Measurements from ENCODE around the gene GPR142.
"Not testable (repeated sequence)": the region's sequence is repeated elsewhere in the genome, so short reads cannot be mapped to it uniquely, and the experiment has no call there.

The GPR142 gene

DNA sequence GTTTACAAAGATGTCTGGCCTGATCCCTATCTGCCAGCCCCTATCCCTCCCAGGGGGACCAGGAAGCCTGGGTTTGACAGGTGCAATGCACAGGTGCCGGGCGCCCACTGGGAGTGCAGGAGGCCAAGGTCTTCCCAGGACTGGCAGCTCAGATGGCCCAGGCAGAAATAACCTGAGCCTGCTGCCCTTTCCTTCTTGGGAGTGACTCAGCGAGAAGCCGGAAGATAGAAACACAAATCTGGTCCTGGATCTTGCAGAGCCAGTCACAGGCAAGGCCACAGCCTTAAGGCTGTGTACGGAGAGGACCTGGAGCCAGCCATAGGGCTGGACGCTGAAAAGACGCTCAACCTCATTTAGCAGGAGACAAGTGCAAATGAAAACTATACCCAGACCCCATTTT, 27.7 kb downstream of the GPR142 start:
- DNase-seq: no peak

DNA sequence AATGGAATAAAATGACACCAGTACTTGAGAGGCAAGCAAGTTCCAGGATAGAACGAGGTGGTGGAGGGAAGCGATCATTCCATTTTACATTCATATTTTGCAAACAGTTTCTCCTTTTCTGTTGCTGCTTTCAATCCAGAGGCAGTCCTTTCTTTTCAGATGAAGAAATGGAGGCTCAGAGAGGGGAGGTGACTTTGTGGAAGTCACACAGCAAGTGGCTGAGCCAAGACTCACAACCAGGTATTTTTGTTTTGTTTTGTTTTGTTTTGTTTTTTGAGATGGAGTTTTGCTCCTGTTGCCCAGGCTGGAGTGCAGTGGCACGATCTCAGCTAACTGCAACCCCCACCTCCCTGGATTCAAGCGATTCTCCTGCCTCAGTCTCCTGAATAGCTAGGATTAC, 29.3 kb downstream of the GPR142 start:
- no peak for DNase-seq

DNA sequence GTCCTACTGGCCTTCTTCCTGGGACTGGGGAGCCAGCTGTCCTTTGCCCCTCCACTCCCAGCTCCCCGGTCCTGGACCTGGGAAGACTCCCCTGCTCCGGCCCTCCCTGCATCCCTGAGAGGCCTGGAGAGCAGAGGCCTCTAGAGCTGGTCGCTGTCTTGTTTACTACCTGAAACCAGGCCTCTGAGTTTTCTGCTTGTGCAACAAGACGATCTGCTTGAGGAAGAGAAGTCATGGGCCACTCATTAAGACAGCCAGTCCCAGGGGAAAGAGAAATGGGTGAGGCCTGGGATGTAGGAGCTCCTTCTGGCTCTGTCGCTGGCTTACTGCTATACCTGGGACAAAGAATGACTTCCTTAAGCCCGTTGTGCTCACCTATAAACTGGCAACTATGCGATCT, 34.7 kb downstream of the GPR142 start:
- no peak for DNase-seq

DNA sequence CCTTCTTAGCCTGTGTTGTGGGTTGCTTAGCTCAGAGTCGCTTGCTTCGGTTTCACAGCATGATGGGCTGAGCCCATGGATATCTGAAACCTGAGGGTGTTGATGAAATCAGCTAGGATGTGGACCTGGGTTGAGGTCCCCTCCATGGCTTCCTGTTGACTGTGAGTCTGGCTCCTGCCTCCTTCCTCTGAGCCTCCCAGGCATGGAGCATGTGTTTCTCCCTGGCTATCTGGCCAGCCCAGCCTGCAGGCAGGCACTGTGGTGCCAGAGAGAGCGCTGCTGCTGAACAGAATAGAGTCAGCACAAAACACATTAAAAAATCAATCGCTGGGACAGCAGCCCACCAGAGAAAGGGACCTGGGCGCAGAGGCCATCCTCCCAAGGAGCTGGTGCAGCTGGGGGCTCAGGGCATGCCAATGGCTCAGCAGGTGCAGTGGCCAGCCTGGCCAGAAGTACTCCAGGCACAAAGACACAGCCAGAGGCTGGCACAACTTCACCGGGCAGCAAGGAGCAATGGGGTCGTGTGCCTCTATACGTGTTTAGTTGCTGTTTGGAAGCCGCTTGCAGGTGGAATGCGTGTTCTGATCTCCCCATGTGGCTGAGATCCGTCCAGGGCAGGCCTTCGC, 36.3 kb downstream of the GPR142 start:
- DNase-seq: no peak

DNA sequence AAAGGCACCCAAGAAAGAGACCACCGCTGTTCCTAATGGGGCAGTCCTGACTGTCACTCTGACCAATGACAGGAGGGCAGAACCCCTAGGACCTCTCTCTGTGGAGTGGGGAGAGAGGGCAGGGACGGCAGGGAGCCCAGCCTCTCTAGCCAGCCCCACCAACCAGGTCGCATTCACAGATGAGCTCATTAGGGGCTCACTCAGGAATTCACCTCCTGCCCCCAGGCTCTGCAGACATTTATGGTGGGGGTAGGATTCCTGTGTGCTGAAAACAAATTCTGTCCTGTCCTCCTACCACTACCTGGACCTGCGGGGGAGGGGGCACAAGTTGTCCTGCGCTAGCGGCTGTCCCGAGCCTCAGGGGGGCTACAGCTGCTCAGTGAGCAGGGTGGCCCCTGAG, 36.9 kb downstream of the GPR142 start:
- DNase-seq: no peak

DNA sequence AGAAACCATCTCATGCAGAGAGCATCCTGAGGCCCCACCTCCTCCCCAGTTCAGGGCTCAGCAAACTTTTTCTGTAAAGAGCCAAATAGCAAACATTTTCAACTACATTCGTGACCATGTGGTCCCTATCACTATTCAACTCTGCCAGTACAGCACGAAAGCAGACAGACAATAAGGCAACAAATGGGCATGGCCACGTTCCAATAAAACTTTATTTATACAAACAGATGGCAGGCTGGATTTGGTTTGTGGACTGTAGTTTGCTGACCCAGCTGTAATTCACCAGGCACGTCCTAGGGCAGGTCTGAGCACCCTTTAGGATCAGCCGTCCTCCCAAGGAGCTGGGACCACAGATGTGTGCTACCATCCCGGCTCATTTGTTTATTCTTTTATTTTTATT, 37.5 kb downstream of the GPR142 start:
- no peak for DNase-seq

DNA sequence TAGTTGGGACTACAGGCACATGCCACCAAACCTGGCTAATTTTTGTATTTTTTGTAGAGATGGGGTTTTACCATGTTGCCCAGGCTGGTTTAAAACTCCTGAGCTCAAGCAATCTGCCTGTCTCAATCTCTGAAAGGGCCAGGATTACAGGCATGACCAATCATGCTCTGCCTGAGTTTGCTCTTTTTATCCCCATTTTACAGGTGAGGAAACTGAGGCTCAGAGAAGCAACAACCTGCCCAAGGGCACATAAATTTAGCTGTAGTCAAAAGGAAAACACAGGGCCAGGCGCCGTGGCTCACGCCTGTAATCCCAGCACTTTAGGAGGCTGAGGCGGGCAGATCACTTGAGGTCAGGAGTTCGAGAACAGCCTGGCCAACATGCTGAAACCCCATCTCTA, 38.0 kb downstream of the GPR142 start:
- not testable (repeated sequence) for DNase-seq

DNA sequence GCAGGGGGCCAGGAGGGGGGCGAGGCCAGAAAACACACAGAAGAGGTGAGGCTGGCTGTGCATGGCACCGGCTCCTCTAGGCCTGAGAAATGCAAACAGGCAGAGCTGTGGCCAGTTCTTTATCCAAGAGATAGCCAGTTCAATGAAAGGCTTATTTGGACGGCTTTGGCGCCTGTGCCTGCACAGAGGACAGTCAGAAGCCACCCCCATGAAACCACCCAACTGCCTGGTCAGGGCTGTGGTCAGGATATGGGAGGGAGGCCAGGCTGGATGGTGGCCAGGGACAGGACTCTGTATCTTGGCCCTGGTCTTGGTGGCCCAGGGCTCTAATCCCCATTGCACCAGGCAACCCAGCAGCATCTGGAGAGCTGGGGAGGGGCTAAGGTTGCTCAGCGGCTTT, 40.1 kb downstream of the GPR142 start:
- DNase-seq: no peak

DNA sequence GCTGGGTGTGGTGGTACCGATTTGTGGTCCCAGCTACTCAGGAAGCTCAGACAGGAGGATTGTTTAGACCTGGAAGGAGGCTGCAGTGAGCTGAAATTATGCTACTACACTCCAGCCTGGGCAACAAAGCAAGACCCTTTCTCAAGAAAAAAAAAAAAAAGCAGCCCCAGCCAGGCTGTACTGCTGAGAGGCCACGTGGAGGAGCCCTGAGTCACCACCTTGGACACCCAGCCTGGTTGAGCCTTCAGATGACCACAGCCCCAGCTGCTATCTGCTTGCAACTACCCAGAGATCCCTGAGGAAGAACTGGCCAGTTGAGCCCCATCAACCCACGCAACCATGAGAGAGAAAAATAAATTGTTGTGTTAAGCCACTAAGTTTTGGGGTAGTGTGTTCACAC, 41.0 kb downstream of the GPR142 start:
- no peak for DNase-seq

DNA sequence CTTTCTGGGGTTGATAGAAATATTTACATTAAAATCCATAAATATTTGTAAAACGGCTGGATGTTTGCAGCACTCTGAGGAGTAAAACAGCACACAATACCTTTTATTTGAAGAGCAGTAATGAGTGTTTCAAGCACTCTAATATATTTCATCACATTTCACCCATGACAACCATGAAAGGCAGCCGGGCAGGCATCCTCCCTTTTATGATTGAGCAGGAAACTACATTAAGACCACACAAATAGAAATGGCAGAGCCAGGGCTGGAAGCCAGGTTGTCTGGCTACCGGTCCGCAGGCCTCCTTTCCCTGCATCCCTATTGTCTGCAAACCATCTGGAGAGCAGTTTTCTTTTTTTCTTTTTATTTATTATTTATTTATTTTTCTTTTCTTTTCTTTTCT, 41.5 kb downstream of the GPR142 start:
- no peak for DNase-seq

DNA sequence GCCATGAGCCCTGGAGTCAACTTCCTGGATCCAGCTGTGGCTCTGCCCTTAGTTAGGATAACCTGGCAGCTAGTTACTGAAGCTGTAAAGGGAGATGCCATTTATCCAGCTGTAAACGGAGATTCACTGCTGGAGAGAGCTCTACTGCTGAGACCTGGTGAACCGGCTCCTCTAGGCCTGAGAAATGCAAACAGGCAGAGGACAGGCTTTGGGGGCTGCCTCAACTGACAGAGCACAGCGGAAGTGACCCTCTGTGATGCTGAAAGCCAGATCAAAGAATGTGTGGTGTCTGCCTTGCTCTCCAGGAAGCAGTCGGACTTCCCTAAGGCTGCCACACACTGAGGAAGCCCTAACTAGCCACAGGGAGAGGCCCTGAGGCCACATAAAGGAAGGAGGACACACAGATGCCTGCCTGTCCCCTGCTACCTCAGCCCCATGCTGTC, 42.7 kb downstream of the GPR142 start:
- no peak for DNase-seq

DNA sequence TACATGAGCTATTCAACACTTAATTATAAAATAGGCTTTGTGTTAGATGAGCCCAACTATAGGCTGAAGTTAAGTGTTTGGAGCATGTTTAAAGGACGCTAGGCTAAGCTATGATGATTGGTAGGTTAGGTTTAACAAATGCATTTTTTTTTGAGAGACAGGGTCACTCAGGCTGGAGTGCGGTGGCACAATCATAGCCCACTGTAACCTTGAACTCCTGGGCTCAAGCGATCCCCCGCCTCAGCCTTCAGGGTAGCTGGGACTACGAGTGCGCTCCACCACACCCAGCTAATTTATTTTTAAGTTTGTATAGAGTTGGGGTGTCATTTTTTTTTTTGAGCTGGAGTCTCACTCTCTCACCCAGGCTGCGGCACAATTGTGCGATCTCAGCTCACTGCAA, 45.3 kb downstream of the GPR142 start:
- DNase-seq: no peak

DNA sequence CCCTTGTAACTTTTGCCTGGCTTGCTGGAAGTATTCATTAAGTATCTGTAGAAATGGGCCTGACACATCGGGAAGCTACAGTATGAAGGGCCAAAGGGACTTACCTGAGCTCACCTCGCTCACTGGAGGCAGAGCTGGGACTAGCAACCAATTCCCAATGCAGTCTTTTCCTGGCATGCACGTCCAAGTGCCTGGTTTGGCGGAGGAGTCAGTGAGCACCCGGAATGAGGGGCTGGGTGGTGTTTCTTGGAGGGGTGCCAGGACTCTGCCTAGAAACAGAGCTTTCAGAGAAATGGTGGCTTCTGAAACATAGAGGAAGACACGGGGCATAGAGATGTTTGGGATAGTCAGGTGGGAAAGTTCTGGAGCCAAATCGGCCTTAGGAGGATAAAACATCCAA, 46.2 kb downstream of the GPR142 start:
- DNase-seq: no peak

DNA sequence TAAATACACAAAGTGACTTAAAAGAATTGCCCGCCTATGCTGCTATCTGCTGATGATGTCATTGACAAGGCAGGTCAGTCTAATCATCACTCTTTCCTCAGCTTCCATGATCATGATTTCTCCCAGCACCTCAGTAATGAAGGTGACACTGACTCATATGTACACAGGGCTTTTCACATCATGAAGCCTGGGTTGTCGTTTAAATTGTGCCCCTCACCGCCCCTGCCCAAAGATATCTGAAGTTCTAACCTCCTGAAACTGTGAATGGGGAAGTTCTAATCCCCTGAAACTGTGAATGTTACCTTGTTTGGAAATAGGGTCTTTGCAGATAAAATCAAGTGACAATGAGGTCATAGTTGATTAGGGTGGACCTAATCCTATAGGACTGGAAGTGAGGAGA, 47.2 kb downstream of the GPR142 start:
- DNase-seq: no peak

DNA sequence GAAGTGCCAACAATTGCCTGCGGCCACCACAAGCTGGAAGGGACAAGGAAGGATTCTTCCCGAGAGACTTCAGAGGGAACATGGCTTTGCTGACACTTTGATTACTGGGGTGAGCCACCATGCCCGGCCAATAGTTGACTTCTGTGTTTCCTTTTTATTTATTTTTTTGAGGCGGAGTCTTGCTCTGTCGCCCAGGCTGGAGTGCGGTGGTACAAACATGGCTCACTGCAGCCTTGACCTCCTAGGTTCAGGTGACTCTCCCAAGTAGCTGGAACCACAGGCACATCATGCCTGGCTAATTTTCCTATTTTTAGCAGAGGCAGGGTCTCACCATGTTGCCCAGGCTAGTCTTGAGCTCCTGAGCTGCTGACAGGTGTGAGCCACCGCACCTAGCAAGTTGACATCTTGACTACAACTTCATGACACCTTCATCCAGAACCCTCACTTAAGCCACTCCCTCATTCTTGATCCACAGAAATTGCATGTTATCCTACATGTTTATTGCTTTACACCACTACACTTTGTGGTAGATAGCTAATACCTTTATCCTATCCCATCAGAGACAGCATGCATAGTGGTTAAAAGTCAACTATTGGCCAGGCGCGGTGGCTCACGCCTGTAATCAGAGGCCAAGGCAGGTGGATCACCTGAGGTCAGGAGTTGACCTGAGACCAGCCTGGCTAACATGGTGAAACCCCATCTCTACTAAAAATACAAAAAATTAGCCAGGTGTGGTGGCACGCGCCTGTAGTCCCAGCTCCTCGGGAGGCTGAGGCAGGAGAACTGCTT, 48.5 kb downstream of the GPR142 start:
- DNase-seq: no peak

DNA sequence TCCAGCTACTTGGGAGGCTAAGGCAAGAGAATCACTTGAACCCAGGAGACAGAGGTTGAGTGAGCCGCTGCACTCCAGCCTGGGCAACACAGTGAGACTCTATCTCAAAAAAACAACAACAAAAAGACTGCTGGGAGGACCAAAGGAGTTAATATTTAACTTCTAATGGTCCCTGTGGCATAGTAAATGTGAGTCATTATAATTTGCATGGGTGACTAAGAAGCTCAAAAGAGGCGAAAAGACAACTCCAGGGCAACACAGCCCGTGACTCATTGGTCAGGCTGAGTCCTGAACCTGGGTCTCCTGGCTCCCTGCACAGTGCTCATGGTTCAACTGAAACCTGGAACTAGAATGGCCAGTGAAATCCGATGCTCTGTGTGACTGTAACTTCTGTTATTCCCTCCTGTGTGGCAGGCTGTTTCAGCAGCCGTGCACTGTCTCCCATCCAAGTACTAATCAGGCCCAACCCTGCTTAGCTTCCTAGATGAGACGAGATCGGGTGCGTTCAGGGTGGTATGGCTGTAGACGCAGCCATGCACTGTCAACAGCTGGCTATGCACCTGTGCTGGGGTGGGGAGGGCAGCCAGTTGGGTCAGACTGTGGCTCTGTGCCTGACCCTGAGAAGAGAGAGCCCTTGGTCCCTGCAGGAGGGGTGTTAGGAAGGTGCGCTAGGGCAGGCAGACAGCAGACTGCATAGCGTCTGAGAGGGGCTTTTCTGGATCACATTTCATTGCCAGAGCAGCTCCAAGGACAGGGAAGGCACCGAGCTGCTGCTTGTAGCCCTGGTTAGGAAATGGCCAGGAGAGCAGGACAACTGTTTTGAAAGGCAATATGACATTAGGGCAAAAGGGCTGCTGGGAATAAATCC, 50.1 kb downstream of the GPR142 start:
- no peak for DNase-seq

DNA sequence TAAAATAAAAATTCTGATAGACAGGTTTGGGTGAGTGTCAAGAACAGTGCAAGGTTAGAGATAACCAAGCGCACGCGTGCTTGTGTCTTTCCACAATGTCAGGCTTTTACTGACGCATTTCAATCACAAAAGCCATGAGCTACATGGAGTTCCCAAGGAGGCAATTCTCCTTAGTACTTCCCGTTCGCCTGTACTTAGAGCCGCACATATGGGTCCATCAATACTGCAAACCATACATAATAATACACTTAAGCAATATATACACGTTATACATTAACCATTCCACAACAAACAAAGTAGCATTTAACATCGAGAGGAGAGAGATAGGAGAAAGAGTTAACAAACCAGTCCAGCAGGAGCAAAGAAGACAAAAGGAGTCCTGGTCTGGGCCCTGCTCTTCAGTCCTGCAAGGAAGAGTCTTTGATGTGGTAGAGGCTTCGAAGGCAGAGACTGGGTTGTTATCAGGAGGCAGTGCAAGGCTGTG, 52.7 kb downstream of the GPR142 start:
- DNase-seq: no peak
